Activated CD8-positive, alpha-beta memory T cell treated with anti-CD3 and anti-CD28 coated beads for 36 hours (primary cell): ENCODE measurements around the gene CCDC154. TPM values are rescaled to one million over a fixed set of nuclear protein-coding genes. Genes with fewer than 3 reads are reported as not detected.

Experiments used
- CTCF ChIA-PET: fragments of 350-600 bp; sonication (Branson Sonifier 250); formaldehyde crosslinking; loops from one replicate; lab custom pipeline; 2021; ENCODE audit warnings: antibody characterized with exemption; lab: Charles Lee
- POLR2A ChIA-PET: fragments of 350-600 bp; sonication (Branson Sonifier 250); formaldehyde crosslinking; loops from one replicate; lab custom pipeline; 2021; ENCODE audit warnings: antibody characterized with exemption; lab: Charles Lee
- total RNA-seq, 2 experiments: library from RNA; stranded (reverse); gene quantifications; one replicate each; pipeline ENCODE4 v1.2.3, GENCODE V29; 2021

Gene CCDC154
- total RNA-seq, 2 experiments from 2014 or later, result 1.2 to 1.4 TPM

DNA sequence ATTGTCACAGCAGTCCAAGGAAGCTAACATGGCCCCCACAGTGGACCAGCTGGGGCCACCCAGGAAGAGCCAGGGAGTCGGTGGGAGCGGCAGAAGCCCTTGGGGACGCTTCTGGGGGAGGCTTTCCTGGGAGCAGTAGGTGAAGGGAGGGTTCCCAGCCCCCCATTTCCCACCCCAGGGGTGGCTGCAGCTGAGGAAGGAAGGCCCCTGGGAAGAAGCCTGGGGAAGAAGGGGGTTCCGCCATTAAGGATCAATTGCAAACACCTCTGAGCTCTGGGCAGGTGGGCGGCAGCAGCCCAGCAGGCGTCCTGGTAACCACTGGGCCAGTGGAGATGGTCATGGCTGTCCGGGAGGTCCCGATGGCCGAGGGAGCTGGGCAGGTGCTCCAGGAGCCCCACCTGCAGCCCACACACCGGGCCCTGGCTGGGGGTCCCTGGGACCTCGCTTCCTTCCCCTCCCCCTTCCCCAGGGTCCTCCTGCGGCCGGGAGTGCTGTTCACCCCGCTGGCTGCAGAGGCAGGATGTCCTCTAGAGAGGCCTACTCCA lies 14.1 kb downstream of the CCDC154 start:
- CTCF ChIA-PET, result interaction anchor here (1.3 kb wide), 1 partner anchor 242 kb away, joined by 3 read pairs; no protein-coding TSS in a partner anchor
- POLR2A ChIA-PET, result interaction anchor here (0.5 kb wide), 1 partner anchor 127 kb away, joined by 3 read pairs; no protein-coding TSS in a partner anchor

DNA sequence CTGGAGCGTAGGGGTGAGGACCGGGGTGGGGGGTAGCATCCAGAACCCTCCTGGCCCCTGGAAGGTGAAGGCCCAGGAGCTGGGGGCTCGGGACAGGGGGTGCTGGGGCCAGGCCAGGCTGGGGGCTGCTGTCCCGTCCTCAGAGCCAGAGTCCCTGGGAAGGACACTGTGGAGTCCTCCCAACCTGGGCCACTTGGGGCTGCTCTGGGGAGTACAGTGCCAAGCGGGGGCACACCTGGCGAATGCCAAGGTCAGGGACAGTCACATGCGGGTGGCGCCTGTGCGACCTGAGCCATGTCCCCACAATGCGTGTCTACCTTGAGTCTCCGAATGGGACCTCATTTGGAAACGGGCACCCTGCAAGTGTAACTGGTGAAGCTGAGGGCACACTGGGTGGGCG lies 14.7 kb downstream of the CCDC154 start:
- CTCF ChIA-PET, result interaction anchor here (0.8 to 1.7 kb wide), 3 partner anchors 60 to 248 kb away, joined by 3 to 5 read pairs (median 3); partner anchors contain the start of gene JPT2
- POLR2A ChIA-PET, result no interaction called here

DNA sequence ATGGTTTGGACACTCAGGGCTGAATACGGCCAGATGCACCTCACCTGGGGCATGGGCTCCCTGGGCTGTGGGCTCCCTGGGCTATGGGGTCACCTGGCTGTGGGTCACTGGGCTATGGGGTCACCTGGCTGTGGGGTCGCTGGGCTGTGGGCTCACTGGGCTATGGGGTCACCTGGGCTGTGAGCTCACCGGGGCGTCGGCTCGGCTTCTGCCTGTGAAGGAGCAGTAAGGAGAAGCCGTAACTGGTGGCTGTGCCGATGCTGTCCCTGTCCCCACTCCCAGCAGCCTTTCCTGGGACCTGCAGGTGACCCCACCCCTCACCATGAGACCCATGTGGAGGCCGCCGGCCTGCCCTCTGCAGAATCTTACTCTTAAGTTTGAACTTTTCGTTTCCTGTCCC lies 15.3 kb downstream of the CCDC154 start:
- ChIA-PET POLR2A (no interaction called here), CTCF (interaction anchor here (0.8 to 1.7 kb wide), 3 partner anchors 60 to 249 kb away, joined by 3 to 5 read pairs (median 3); partner anchors contain the start of gene JPT2)

DNA sequence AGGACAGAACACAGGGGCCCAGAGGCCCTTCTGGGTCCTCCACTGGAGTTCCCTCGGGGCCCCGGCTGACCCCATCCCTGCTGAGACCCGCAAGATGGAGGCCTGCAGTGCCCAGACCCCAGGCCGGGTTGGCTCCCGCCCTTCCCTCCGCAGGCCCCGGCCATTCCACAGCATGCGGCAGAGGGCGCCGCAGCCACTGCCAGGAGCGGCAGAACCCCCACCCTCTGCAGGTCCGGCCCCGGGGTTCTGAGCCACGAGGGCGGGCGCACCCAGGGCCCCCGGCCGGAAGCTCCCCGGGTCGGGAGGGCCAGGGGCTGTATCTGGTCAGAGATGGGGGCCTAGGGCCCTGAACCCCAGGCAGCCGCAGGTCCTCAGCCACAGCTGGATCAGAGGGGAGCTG lies 15.8 kb downstream of the CCDC154 start:
- POLR2A ChIA-PET, result no interaction called here
- CTCF ChIA-PET, result interaction anchor here (1.7 kb wide), 1 partner anchor 249 kb away, joined by 5 read pairs; the partner anchor contains the start of gene JPT2

DNA sequence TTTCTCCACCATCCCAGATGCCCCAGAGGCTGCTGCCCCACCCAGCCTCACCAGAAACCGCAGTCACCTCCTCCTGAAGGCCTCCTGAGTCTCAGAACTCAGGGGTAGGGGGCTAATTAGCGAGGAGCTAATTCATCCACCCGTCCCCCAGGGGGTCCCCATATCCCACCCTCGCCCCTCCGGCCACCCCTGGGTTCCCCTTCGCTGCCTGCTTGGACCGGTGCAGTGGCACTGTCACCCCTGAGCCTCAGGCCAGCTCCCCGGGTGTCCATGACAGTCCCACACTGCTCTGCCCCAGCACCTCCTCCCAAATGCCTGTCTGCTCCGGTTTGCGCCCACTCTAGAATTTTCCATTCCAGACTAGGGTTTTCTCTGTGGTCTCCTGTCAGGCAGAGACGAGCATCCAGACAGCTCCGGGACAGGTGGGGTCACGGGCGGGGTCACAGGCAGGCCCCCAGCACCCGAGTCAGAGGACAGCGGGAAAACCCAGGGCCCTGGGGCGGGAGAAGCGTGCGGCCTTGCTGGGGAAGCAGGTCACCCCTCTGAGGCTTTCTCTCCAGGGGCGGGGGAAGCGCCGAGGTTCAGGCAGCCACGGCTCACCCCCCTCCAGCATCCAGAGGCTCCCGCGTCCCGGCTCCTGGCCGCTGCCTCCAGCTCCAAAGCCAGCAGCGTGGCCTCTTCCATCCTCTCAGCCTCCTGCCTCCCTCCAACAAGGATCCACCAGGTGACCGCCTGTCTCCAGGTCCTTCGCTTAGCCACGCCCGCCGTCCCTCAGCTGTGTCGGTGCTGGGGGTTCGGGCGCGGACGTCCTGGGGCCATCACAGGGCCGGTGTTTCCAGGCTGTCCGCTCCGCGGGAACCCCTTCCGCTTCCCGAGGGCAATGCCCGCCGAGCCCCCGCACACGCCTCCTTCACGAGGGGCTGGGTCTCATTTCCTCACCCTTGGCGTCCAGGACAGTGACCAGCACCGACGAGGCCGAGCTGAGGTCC lies 16.6 kb downstream of the CCDC154 start:
- POLR2A ChIA-PET, result no interaction called here
- CTCF ChIA-PET, result interaction anchor here (1.7 kb wide), 1 partner anchor 250 kb away, joined by 5 read pairs; the partner anchor contains the start of gene JPT2

DNA sequence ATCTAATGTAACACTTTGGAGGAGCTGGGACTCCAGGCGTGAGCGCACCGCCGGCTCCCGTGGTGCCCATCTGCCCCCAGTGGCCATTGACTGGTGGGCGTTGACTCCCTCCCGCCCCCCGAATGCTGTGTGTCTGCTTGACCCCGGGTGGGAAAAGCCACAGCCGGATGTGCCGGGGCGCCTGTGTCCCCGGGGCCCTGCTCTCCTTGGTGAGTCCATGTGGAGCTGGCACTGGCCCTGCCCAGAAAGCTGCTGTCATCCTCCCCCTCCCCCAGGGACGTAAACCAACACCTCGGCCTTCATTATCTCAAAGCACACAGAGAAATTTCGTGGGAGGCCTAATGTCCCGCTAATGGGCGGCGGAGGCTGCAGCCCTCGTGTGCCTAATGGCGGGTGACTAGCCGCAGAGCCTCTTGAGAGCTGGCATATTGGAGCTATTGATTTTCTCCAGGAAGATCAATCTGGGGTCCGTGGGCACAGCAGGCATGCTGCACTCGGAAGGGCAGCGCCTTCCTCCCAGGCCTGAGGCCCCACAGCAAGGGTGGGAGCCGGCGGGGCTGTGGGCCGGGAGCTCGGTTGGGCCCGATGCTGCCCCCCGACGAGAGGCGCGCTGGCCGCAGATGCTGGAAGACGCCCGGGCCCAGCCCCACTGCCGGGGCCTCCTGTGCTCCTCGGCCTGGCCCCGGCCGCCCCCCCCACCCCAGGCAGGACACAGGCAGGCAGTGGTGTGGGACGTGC lies 17.5 kb downstream of the CCDC154 start:
- POLR2A ChIA-PET, result no interaction called here
- CTCF ChIA-PET, result no interaction called here

DNA sequence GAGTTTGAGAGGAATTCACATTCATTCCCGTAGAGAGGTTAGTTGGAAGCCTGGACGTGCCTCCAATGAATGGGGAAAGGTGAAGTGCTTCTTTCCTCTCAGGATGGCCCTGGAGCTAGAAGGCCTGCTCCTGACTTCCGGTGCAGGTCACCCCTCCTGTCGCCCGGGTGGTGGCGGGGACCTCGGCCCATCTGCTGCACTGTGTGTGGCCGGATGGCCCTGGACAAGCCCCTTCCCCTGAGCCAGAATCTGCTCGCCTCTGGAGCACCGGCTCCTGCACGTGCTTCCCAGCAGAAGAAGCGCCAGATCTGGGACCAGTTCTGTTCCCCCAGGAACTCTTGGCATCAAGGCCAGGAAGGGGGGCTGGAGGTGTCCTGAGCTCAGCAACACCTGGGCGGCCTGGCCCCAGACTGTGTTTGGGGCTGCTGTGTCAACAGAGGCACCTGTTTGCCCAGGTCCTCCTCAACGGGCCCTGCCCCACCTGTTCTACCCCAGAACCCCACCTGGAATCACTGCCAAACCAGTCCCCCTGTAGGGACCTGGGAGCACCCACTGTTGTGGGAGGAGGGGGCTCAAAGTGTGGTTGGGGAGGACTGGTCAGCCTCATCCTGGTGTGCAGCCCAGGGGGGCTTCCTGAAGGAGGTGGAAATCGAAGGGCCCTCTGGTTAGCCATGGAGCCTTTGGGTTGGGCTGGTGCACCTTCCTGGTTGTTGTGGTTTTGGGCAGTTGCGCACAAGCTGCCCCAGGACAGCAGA lies 18.6 kb downstream of the CCDC154 start:
- POLR2A ChIA-PET, result no interaction called here
- CTCF ChIA-PET, result no interaction called here

DNA sequence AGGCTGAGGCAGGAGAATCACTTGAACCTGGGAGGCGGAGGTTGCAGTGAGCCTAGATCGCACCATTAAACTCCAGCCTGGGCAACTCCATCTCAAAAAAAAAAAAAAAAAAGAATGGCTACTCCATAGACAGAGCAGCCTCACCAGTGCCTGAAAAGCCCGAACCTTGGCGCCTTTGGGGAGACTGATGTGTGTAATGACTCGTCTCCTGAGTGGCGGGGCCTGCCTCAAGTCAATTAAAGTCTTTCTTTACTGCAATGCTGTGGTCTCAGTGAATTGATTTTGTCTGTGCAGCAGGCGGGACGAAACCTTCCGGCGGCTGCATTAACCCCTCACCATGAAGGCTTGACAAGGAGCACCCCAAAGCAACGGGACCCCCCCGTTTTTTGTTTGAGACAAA lies 20.3 kb downstream of the CCDC154 start:
- POLR2A ChIA-PET, result no interaction called here
- CTCF ChIA-PET, result no interaction called here

DNA sequence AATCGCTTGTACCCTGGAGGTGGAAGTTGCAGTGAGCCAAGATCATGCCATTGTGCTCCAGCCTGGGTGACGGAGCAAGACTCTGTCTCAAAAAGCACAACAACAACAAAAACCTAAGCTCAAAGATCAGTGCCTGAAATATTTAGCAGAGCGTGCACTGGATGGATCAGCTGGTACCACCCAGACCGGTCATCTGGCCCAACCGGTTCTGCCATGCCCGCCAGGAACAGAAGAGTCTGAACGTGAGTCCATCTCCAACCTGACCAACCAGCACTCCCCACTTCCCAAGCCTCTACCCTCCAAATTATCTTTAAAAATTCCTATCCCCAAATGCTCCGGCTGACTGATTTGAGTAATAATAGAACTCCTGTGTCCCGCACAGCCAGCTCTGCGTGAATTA lies 22.3 kb downstream of the CCDC154 start:
- ChIA-PET CTCF (interaction anchor here (1.4 to 1.9 kb wide), 2 partner anchors 10 to 58 kb away, joined by 4 to 5 read pairs; no protein-coding TSS in a partner anchor), POLR2A (interaction anchor here (0.7 to 0.8 kb wide), 2 partner anchors 25 to 42 kb away, joined by 3 to 4 read pairs; no protein-coding TSS in a partner anchor)

DNA sequence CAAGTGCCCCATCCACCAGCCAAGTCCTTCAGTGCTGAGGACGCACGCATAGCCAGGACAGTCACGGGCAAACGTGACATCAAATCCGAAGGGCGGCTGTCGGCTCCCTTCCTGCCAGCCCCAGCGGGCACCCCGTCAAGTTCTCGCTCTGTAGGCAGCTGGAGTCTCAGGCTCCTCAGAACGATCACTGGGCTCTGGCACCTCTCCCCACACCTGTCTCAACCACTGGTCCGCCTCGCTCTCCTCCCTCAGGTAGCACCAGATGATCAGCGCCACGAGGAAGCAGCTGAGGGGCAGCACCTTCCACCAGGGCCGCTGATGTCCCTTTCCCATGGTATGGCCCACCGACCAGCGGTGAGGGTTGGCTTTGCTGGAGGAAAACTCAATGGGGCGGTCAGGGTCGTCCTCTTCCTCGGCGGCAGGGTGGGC lies 24.2 kb downstream of the CCDC154 start:
- POLR2A ChIA-PET, result interaction anchor here (0.7 to 1.9 kb wide), 5 partner anchors 12 to 545 kb away, joined by 3 to 8 read pairs (median 7); partner anchors contain the start of genes NUBP2, RPS2, SPSB3 and TELO2

DNA sequence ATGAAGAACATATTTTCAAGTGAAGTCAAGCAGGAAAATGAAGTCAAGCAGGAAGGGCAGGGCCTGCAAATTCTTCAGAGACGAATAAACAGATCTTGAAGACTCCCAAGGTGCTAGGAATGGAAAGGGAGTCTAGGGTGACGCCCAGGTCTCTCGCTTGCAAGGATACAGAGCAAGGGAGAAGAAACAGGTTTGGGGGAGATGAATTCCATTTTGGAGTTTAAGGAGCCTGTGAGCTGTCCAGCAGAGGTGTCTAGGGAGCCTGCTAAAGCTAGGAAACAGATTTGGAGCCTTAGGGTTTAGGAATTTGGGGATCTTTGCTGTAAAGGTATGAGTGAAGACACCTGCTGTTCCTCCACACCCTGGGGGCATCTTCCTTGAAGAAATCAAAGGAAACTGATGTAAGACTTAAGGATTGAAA lies 27.8 kb downstream of the CCDC154 start:
- ChIA-PET CTCF (interaction anchor here (0.7 kb wide), 1 partner anchor 89 kb away, joined by 4 read pairs; no protein-coding TSS in a partner anchor), POLR2A (interaction anchor here (0.6 kb wide), 3 partner anchors 81 to 688 kb away, joined by 3 read pairs; no protein-coding TSS in a partner anchor)

More for the DNA sequence above, 24.2 kb downstream of the CCDC154 start:
- CTCF ChIA-PET, result interaction anchor here (1.2 to 1.9 kb wide), 3 partner anchors 13 to 56 kb away, joined by 3 to 8 read pairs (median 5); no protein-coding TSS in a partner anchor

DNA sequence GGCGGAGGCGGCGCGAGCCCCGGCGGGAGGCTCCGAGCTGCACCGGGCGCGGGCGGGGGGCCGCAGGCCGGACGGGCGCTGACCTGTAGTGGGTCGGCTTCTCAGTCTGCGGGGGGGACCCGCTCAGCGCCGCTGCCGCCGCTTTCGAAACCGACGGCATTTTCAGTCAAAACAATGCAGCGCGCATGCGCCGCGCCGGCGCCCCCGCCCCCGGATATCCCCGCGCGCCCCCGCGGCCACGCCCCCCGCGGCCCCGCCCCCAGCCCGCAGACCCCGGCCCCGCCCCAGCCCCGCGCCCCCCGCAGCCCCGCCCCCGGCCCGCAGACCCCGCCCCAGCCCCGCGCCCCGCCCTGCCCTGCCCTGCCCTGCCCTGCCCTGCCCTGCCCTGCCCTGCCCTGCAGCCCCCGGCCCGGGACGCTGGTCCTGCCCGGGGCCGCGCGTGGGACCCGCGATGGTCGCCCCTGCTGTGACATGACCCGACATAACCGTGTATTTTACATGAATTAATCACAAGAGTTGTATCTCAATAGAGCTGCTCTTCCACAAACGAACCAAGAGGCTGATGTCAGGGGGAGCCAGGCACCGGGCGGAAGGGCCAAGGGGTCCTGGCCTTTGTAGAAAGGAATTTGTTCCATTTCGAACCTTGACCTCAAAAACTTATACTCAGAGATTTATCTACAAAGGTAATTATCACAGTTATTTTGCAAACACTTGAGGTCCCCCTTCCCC lies 29.7 kb downstream of the CCDC154 start, which contains the start of gene UNKL:
TSS of gene UNKL (minus strand) at position 173 of the 729 bp plus-strand sequence. CDS start at position 160, 13 bp downstream.
- ChIA-PET CTCF (interaction anchor here (0.5 kb wide), 1 partner anchor 50 kb away, joined by 3 read pairs; no protein-coding TSS in a partner anchor), POLR2A (no interaction called here)

DNA sequence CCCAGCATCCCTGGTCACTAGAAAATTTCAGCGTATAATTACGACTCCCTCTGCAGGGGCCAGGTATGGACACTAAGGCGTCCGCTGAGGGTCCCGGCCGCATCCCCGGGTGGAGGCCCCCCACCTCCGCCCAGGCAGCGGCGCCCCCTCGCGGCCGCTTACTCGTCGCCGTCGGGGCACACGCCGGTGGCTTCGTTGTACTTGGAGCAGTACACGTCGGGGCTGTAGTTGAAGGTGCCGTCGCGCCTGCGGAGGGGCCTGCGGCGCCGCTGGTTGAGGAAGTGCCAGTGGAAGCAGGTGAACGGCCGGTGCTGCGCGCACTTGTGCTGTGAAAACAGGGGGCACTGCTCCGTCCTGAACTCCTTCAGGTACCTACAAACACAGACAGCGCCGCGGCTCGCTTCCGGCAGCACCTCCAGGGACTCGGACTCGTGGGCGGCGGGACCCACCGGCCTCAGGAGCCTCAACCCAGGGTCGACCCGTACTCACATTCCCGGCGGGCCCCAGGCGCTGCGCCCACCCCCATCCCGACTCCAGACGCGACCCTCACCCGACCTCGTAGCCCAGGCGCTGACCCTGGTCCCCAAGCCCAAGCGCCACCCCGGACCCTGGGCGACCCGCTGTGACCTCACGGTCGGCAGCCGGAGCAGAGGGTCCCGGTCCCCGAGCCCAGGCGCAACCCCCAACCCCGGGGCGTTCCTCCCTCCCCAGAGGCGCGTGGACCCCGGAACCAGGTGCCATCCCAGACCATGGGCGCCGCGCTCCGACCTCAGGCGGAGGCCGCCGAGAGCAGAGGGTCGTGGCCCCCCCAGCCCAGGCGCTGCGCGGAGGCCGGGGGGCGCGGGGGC lies 30.4 kb downstream of the CCDC154 start:
- ChIA-PET POLR2A (no interaction called here), CTCF (interaction anchor here (0.6 to 0.7 kb wide), 2 partner anchors 34 to 344 kb away, joined by 3 to 5 read pairs; no protein-coding TSS in a partner anchor)

DNA sequence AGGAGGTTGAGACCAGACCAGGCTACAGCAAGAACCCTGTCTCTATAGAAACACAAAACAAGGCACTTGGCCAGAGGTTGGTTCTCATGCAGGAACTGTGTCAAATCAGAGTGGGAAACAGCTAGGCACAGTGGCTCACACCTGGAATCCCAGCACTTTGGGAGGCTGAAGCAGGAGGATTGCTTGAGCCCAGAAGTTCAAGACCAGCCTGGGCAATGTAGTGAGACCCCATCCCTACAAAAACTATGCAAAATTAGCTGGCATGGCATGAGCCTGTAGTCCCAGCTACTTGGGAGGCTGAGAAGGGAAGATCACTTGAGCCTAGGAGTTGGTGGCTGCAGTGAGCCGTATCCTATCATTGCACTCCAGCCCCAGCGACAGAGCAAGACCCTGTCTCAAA lies 31.5 kb downstream of the CCDC154 start:
- CTCF ChIA-PET, result interaction anchor here (0.6 to 1.7 kb wide), 6 partner anchors 9 to 343 kb away, joined by 3 to 5 read pairs (median 4); no protein-coding TSS in a partner anchor
- POLR2A ChIA-PET, result no interaction called here

DNA sequence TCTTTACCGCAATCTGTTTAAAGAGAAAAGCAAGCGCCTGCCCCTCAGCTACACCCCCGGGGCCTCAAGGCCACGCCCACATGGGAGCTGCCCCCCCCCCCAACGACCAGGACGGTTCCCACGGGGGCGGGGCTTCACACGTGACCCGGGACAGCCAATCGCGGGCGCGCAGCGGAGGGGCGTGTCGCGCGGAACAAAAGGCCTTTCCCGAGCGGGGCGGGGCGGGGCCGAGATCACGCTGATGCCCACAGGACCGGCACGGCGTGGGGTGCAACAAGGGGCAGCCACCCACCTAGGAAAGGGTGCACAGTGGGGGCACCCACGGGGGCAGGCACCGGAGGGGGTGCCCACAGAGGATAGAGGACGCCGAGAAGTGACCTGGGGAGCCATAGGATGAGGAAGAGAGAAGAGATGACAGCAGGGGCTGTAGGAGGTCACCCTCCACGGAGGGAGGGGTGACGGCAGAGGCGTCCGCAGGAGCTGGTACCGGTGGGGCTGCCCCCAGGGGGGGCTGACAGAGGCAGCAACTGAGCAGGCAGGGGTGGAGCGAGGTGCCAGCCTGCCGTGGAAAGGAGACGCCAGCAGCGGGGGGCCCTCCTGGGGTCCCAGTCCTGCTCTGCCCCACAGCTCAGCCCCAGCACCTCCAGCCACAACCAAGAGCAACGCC lies 36.1 kb downstream of the CCDC154 start:
- POLR2A ChIA-PET, result interaction anchor here (0.5 to 1.8 kb wide), 4 partner anchors 13 to 61 kb away, joined by 3 to 8 read pairs (median 5); partner anchors contain the start of gene UQCC4
- CTCF ChIA-PET, result interaction anchor here (0.7 to 2.5 kb wide), 4 partner anchors 13 to 157 kb away, joined by 3 to 8 read pairs (median 4); partner anchors contain the start of gene UQCC4
